G401 (cell line): ENCODE data around the gene RWDD2A. TPM values are rescaled to one million over a fixed set of nuclear protein-coding genes. Genes with fewer than 3 reads are reported as not detected.

Experiments
- total RNA-seq: library from RNA; depleted of rRNA; stranded (reverse); fragments of >200 nt; shearing (Covaris generic); gene quantifications from 2 replicates; pipeline ENCODE4 v1.2.3, GENCODE V29; 2014; rRNA removed

RWDD2A gene
- total RNA-seq, 1 experiment from 2014 or later: 3.9 TPM

Other genes starting within 250 kb of the RWDD2A start
- gene UBE3D, start 127.5 kb upstream of the RWDD2A start, total RNA-seq: 11.3 and 13.8 TPM in 2 replicates
- 2.6 and 8.2 TPM in 2 replicates for gene DOP1A, start 125.7 kb upstream of the RWDD2A start, total RNA-seq
- gene PGM3, start 92 bp upstream of the RWDD2A start, total RNA-seq: 23.1 and 51.9 TPM in 2 replicates
- not detected in 2 replicates for gene ME1, start 237.7 kb downstream of the RWDD2A start, total RNA-seq